Kidney epithelial cell (primary cell): Measurements from ENCODE around the gene RDX. TPM values are rescaled to one million over a fixed set of nuclear protein-coding genes. Genes with fewer than 3 reads are reported as not detected.

Experiments used
- DNase-seq: peaks from one replicate; pipeline ENCODE4 v3.0.0-alpha.2; 2010; ENCODE audit warnings: low read depth
- H3K27me3 ChIP-seq: 2 replicates; pipeline ENCODE4 v1.6.0; 2011; ENCODE audit warnings: low read length; ENCODE audit not compliant: control insufficient read depth, insufficient read depth
- H3K36me3 ChIP-seq: 2 replicates; pipeline ENCODE4 v1.5.1; 2011; ENCODE audit warnings: low read length; ENCODE audit not compliant: control insufficient read depth, insufficient read depth
- H3K4me3 ChIP-seq: 2 replicates; pipeline ENCODE4 v1.5.1; 2011; ENCODE audit warnings: low read depth, mild to moderate bottlenecking, control low read depth, low read length
- total RNA-seq: library from RNA; depleted of rRNA; stranded (reverse); fragments of >200 nt; gene quantifications from 2 replicates; pipeline ENCODE4 v1.2.3, GENCODE V29; 2015
- TF ChIP-seq, protein P1 (sequence below): IDR thresholded peaks from 2 replicates; pipeline ENCODE4 v1.5.1; 2011; ENCODE audit warnings: mild to moderate bottlenecking, moderate library complexity, low read length, control low read depth, inconsistent platforms; ENCODE audit not compliant: insufficient read depth, poor library complexity, severe bottlenecking

RDX gene
- total RNA-seq, 1 donor from 2014 or later: 46.7 TPM

GRCh38 chr11:110130642-110131238 lies 165.7 kb downstream of the RDX start:
- DNase-seq: peak; percentile 12
- TF ChIP-seq, protein P1, sequence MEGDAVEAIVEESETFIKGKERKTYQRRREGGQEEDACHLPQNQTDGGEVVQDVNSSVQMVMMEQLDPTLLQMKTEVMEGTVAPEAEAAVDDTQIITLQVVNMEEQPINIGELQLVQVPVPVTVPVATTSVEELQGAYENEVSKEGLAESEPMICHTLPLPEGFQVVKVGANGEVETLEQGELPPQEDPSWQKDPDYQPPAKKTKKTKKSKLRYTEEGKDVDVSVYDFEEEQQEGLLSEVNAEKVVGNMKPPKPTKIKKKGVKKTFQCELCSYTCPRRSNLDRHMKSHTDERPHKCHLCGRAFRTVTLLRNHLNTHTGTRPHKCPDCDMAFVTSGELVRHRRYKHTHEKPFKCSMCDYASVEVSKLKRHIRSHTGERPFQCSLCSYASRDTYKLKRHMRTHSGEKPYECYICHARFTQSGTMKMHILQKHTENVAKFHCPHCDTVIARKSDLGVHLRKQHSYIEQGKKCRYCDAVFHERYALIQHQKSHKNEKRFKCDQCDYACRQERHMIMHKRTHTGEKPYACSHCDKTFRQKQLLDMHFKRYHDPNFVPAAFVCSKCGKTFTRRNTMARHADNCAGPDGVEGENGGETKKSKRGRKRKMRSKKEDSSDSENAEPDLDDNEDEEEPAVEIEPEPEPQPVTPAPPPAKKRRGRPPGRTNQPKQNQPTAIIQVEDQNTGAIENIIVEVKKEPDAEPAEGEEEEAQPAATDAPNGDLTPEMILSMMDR: no peak

DNA sequence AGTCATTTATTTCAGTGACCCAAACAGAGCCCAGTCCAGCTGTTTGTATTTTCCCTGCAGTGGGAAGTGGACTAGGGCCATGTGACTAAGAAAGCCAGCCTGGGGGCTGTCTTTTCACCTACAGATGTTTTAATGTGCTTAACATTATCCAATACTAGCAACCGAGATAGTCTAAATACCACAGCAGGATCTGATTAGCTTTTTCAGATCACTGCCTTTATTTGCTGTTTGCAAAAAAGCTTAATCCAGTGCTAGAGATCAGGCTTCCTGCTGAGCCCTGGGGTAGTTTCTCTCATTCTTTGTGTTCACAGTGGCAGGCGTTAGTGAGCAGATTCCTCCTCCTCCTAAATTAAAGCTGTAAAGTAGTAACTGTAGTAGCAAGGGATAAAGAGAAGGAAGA lies 168.3 kb downstream of the RDX start:
- Histone ChIP-seq H3K4me3 (no peak overlapping the region), H3K27me3 (no peaks in the 10 kb centered on the region), H3K36me3 (no peaks in the 10 kb centered on the region)
- DNase-seq: no peak
- TF ChIP-seq, protein P1: no peak

More at GRCh38 chr11:110130642-110131238, 165.7 kb downstream of the RDX start:
- no peaks in the 10 kb centered on the region for H3K27me3 ChIP-seq
- H3K4me3 ChIP-seq: no peak overlapping the region
- no peaks in the 10 kb centered on the region for H3K36me3 ChIP-seq

- no peak for DNase-seq
- no peak overlapping the region for H3K4me3 ChIP-seq
- H3K36me3 ChIP-seq: no peaks in the 10 kb centered on the region
- TF ChIP-seq, protein P1: no peak
- H3K27me3 ChIP-seq: no peaks in the 10 kb centered on the region
Measured at GRCh38 chr11:110126936-110127335, 169.5 kb downstream of the RDX start.

- H3K36me3 ChIP-seq: no peaks in the 10 kb centered on the region
- TF ChIP-seq, protein P1: no peak
- DNase-seq: peak; percentile 26
- no peak overlapping the region for H3K4me3 ChIP-seq
- H3K27me3 ChIP-seq: no peaks in the 10 kb centered on the region
Measured at GRCh38 chr11:110125632-110126031, 170.8 kb downstream of the RDX start.

Other genes with a start within 250 kb of the RDX start
- 10.2 and 13.5 TPM in 2 replicates for gene ZC3H12C, start 203.2 kb downstream of the RDX start, total RNA-seq
- 10.3 and 11.5 TPM in 2 replicates for gene FDX1, start 133.3 kb upstream of the RDX start, total RNA-seq